Heart right ventricle (tissue), 16 donors: ENCODE measurements around the gene ERP27. TPM values are rescaled to one million over a fixed set of nuclear protein-coding genes. Genes with fewer than 3 reads are reported as not detected.

Experiments
- ATAC-seq, 8 donors: fragments of 200-7000 bp; cut with Tn5 transposase; one replicate each; pipeline ENCODE4 v1.9.1; 2020; ENCODE audit warnings: mild to moderate bottlenecking in 8 of 8, moderate library complexity in 8 of 8, moderate number of reproducible peaks in 1 of 8
- DNase-seq, 2 donors: peaks; one replicate each; pipeline ENCODE4 v3.0.0-alpha.2; 2020
- H3K27ac ChIP-seq, 10 donors: fragments of 200-600 bp; sonication (generic) in 2 of 10; one replicate each; pipeline versions ENCODE4 v1.5.0 to v1.8.0; 2020 to 2022; ENCODE audit warnings: mild to moderate bottlenecking in 3 of 10
- H3K27me3 ChIP-seq, 7 donors: fragments of 200-600 bp; one replicate each; pipeline ENCODE4 v1.8.0; 2021 to 2022; ENCODE audit warnings: mild to moderate bottlenecking in 2 of 7
- H3K36me3 ChIP-seq, 9 donors: fragments of 200-600 bp; sonication (generic) in 1 of 9; one replicate each; pipeline versions ENCODE4 v1.5.0 to v1.8.0; 2020 to 2022; ENCODE audit warnings: mild to moderate bottlenecking in 2 of 9
- H3K4me1 ChIP-seq, 9 donors: fragments of 200-600 bp; sonication (generic) in 1 of 9; one replicate each; pipeline versions ENCODE4 v1.5.0 to v1.8.0; 2020 to 2022; ENCODE audit warnings: mild to moderate bottlenecking in 4 of 9
- H3K4me3 ChIP-seq, 10 donors: fragments of 200-600 bp; sonication (generic) in 2 of 10; one replicate each; pipeline versions ENCODE4 v1.5.0 to v1.8.0; 2020 to 2022; ENCODE audit warnings: mild to moderate bottlenecking in 7 of 10, moderate library complexity in 2 of 10
- H3K9me3 ChIP-seq, 11 donors: fragments of 200-600 bp in 10 of 11; sonication (generic) in 2 of 11; one replicate each; pipeline versions ENCODE4 v1.5.0 to v1.8.0; 2013 to 2022; ENCODE audit warnings: mild to moderate bottlenecking in 2 of 11, control low read depth in 1 of 11, moderate library complexity in 1 of 11
- CTCF ChIP-seq, 9 donors: fragments of 200-600 bp; sonication (generic) in 2 of 9; IDR thresholded peaks; one replicate each; pipeline versions ENCODE4 v1.5.0 to v1.8.0; 2021 to 2022; ENCODE audit warnings: antibody characterized with exemption in 9 of 9, mild to moderate bottlenecking in 5 of 9, moderate library complexity in 1 of 9
- WGBS, 2 donors: extraction: QIAGEN DNeasy Blood & Tissue Kit; methylation state at CpG; one replicate each; pipeline ENCODE4 v1.1.7; 2013; ENCODE audit warnings: inconsistent platforms in 1 of 2; 5-methylcytosine and 5-hydroxymethylcytosine counted together
- intact Hi-C, 10 donors: fragments of 100-400 bp; cut with DNase I; formaldehyde crosslinking; loops; one replicate each; pipeline versions ENCODE4 v1.11.1 to v1.14.2; 2022
- polyA plus RNA-seq, 2 donors: library from polyadenylated mRNA; stranded (reverse); fragments of 200-250 nt; gene quantifications; one replicate each; pipeline ENCODE4 v1.2.3, GENCODE V29; 2013
- total RNA-seq, 10 donors: library from RNA; stranded (reverse); fragmentation: NEBNext Ultra II Directional in 3 of 10; extraction: Animal tissue kit (Norgen Biotek cat#: 25700) in 3 of 10; gene quantifications; one replicate each; pipeline versions ENCODE4 v1.2.1 to v1.2.4, GENCODE V29; 2021 to 2023
- donor health status: Arrhythmogenic right ventricular cardiomyopathy.
- donor health status: ischemic (EF 13 %, LVEDD 7.1; RV severe dilation, severe dysfunction).
- donor health status: healthy with polysubstance abuse.
- donor health status: DM: no; HTN: yes; CAD: no.
- donor health status: DM: no; HTN: no; CAD: no.
- donor health status: ischemic (EF 25% LVEDD 6.9; RV normal size, moderate dysfunction).
- donor health status: ischemic (EF 25% LVEDD 5.7; RV mildly dilated, moderate dysfunction).
- donor health status: healthy.
- donor health status: DM: yes; HTN: yes; CAD: no.
- donor health status: Ischemic cardiomyopathy.
- donor health status: ischemic (EF 35%, LVEDD 5.7; RV mildly dilated, moderate dysfunction).
- donor health status: nonischemic (EF 11% LVEDD 7.7; RV severe dilation, severe dysfunction).
- donor health status: DM: yes; HTN: yes; CAD: no.
- donor health status: PGD.
- donor health status: ischemic (EF 29% LVEDD 5.4; RV normal size, mild dysfunction).
- donor health status: nonischemic (EF 23%, LVEDD 6.1; RV moderate dilation, normal function).

The ERP27 gene
- total and polyA plus RNA-seq, 12 donors = 0.14 to 0.79 (median 0.28) TPM; not detected in 2

GRCh38 chr12:14964406-14964805, 26.1 kb upstream of the ERP27 start:
- no peak overlapping the region for H3K4me3 ChIP-seq

GRCh38 chr12:14963520-14963919, 25.2 kb upstream of the ERP27 start:
- 93 to 95% methylated on average over 7 of the region's 7 CpGs for WGBS, 2 donors
- TF ChIP-seq CTCF (IDR thresholded peaks at IDR 0.05) = no peak
- no peak for ATAC-seq
- H3K4me1 ChIP-seq = peaks cover 0 to 59% (median 32%) of the 10 kb centered on the region in 9 donors
- H3K27me3 ChIP-seq = no peaks in the 10 kb centered on the region
- peak overlapping the region in 6 of 10 donors; percentile 13 to 95 (median 86) for H3K27ac ChIP-seq
- no peaks in the 10 kb centered on the region for H3K9me3 ChIP-seq
- no peak for DNase-seq
- H3K36me3 ChIP-seq = no peaks in the 10 kb centered on the region
- intact Hi-C loops = no loop called here
- H3K4me3 ChIP-seq = no peak overlapping the region

More at GRCh38 chr12:14964406-14964805, 26.1 kb upstream of the ERP27 start:
- WGBS, 2 donors = 85 to 94% methylated on average over 2 of the region's 2 CpGs
- ATAC-seq (no peak), DNase-seq (no peak)
- Histone ChIP-seq H3K36me3 (no peaks in the 10 kb centered on the region), H3K4me1 (peaks cover 0 to 51% (median 23%) of the 10 kb centered on the region in 9 donors), H3K27me3 (no peaks in the 10 kb centered on the region), H3K27ac (peak overlapping the region in 1 of 10 donors; percentile 95), H3K9me3 (no peaks in the 10 kb centered on the region)
- TF ChIP-seq CTCF (IDR thresholded peaks at IDR 0.05) = no peak
- intact Hi-C loops = no loop called here

GRCh38 chr12:14962797-14963196, 24.5 kb upstream of the ERP27 start:
- no peaks in the 10 kb centered on the region for H3K36me3 ChIP-seq
- no peaks in the 10 kb centered on the region for H3K9me3 ChIP-seq
- WGBS, 2 donors = 96 to 97% methylated on average over 3 of the region's 3 CpGs
- H3K4me1 ChIP-seq = peaks cover 0 to 66% (median 39%) of the 10 kb centered on the region in 9 donors
- DNase-seq = no peak
- H3K27me3 ChIP-seq = no peaks in the 10 kb centered on the region
- peak overlapping the region in 3 of 10 donors; percentile 61 to 73 (median 71) for H3K4me3 ChIP-seq
- intact Hi-C loops = no loop called here
- H3K27ac ChIP-seq = peak overlapping the region in 9 of 10 donors; percentile 78 to 95 (median 85)
- ATAC-seq = no peak
- TF ChIP-seq CTCF (IDR thresholded peaks at IDR 0.05) = no peak

GRCh38 chr12:14962153-14962539, 23.8 kb upstream of the ERP27 start:
- no peaks in the 10 kb centered on the region for H3K27me3 ChIP-seq
- H3K4me1 ChIP-seq = peaks cover 0 to 73% (median 46%) of the 10 kb centered on the region in 9 donors
- WGBS, 2 donors = 55 to 72% methylated on average over 3 of the region's 3 CpGs
- intact Hi-C loops = no loop called here
- no peak for TF ChIP-seq CTCF (IDR thresholded peaks at IDR 0.05)
- DNase-seq = no peak
- H3K27ac ChIP-seq = peak overlapping the region; percentile 76 to 95 (median 84)
- no peaks in the 10 kb centered on the region for H3K9me3 ChIP-seq
- no peaks in the 10 kb centered on the region for H3K36me3 ChIP-seq
- peak overlapping the region in 9 of 10 donors; percentile 34 to 73 (median 52) for H3K4me3 ChIP-seq
- ATAC-seq = no peak
